CD14-positive monocyte (primary cell): ENCODE results near the gene CTNNA2. TPM values are rescaled to one million over a fixed set of nuclear protein-coding genes. Genes with fewer than 3 reads are reported as not detected.

Experiments
- DNase-seq, 3 donors: peaks; one replicate each; pipeline ENCODE4 v3.0.0-alpha.2; 2011 to 2022
- H2AFZ ChIP-seq: 2 replicates; pipeline ENCODE4 v1.6.0; 2012; ENCODE audit warnings: mild to moderate bottlenecking, low read depth, low read length, inconsistent platforms; ENCODE audit not compliant: insufficient read depth, poor library complexity, severe bottlenecking
- H3K27ac ChIP-seq, 2 donors: 1 replicate in 1 of 2; 2 replicates in 1 of 2; pipeline ENCODE4 v1.5.1; 2012 to 2013; ENCODE audit warnings: low read length in 2 of 2, control low read depth in 1 of 2, inconsistent platforms in 1 of 2, low read depth in 1 of 2, mild to moderate bottlenecking in 1 of 2
- H3K27me3 ChIP-seq, 2 donors: one replicate each; pipeline versions ENCODE4 v1.6.0 to v1.6.1; 2011 to 2013; ENCODE audit warnings: low read length in 2 of 2; ENCODE audit not compliant: control insufficient read depth in 2 of 2, insufficient read depth in 2 of 2
- H3K36me3 ChIP-seq, 2 donors: replicated peaks in 1 of 2; 1 replicate in 1 of 2; 2 replicates in 1 of 2; pipeline versions ENCODE4 v1.5.1 to v1.6.1; 2012 to 2013; ENCODE audit warnings: low read length in 2 of 2, control low read depth in 1 of 2, inconsistent platforms in 1 of 2, mild to moderate bottlenecking in 1 of 2; ENCODE audit not compliant: insufficient read depth in 2 of 2, control insufficient read depth in 1 of 2
- H3K4me1 ChIP-seq, 2 donors: 1 replicate in 1 of 2; 2 replicates in 1 of 2; pipeline versions ENCODE4 v1.5.1 to v1.6.1; 2012 to 2013; ENCODE audit warnings: low read length in 2 of 2, control low read depth in 1 of 2, inconsistent platforms in 1 of 2, mild to moderate bottlenecking in 1 of 2, moderate library complexity in 1 of 2; ENCODE audit not compliant: insufficient read depth in 2 of 2, control insufficient read depth in 1 of 2
- H3K4me2 ChIP-seq: replicated peaks from 2 replicates; pipeline ENCODE3; 2012; ENCODE audit warnings: low read length, moderate library complexity, mild to moderate bottlenecking; ENCODE audit not compliant: poor library complexity, severe bottlenecking; ENCODE audit errors: extremely low read depth
- H3K4me3 ChIP-seq, 3 experiments: fragments of 200-600 bp in 1 of 3; sonication (generic) in 1 of 3; replicated peaks in 1 of 3; 1 replicate in 2 of 3; 2 replicates in 1 of 3; pipeline ENCODE4 v1.5.1; 2011 to 2013; ENCODE audit warnings: low read length in 3 of 3, mild to moderate bottlenecking in 3 of 3, control low read depth in 2 of 3, low read depth in 2 of 3, inconsistent platforms in 1 of 3, moderate library complexity in 1 of 3
- H3K79me2 ChIP-seq: 2 replicates; pipeline ENCODE4 v1.6.0; 2012; ENCODE audit warnings: mild to moderate bottlenecking, control low read depth, inconsistent platforms, low read length, moderate library complexity; ENCODE audit not compliant: insufficient read depth
- H3K9ac ChIP-seq: 2 replicates; pipeline ENCODE4 v1.6.0; 2017; ENCODE audit warnings: low read length, mild to moderate bottlenecking; ENCODE audit not compliant: insufficient read depth, poor library complexity, severe bottlenecking
- H3K9me3 ChIP-seq, 2 donors: replicated peaks in 1 of 2; 1 replicate in 1 of 2; 2 replicates in 1 of 2; pipeline versions ENCODE4 v1.5.1 to v1.6.1; 2012 to 2013; ENCODE audit warnings: low read length in 2 of 2, control low read depth in 1 of 2; ENCODE audit not compliant: control insufficient read depth in 1 of 2, insufficient read depth in 1 of 2
- H4K20me1 ChIP-seq: 2 replicates; pipeline ENCODE4 v1.6.0; 2012; ENCODE audit warnings: mild to moderate bottlenecking, low read length, control low read depth, moderate library complexity; ENCODE audit not compliant: insufficient read depth
- H3K27ac Mint-ChIP-seq, 7 donors: one replicate each; pipeline ENCODE4 v1.8.0; 2020; ENCODE audit warnings: mild to moderate bottlenecking in 7 of 7, mixed read lengths in 7 of 7, moderate library complexity in 6 of 7, inconsistent platforms in 2 of 7
- H3K27me3 Mint-ChIP-seq, 3 donors: one replicate each; pipeline ENCODE4 v1.8.0; 2021 to 2022; ENCODE audit warnings: low read depth in 3 of 3, mild to moderate bottlenecking in 3 of 3, mixed read lengths in 3 of 3, moderate library complexity in 3 of 3, inconsistent platforms in 1 of 3
- H3K36me3 Mint-ChIP-seq, 2 donors: one replicate each; pipeline ENCODE4 v1.8.0; 2020; ENCODE audit warnings: mixed read lengths in 2 of 2, inconsistent platforms in 1 of 2, mild to moderate bottlenecking in 1 of 2
- H3K4me1 Mint-ChIP-seq: one replicate; pipeline ENCODE4 v1.8.0; 2020; ENCODE audit warnings: mild to moderate bottlenecking, mixed read lengths
- H3K4me3 Mint-ChIP-seq, 2 donors: one replicate each; pipeline ENCODE4 v1.8.0; 2020; ENCODE audit warnings: mild to moderate bottlenecking in 2 of 2, mixed read lengths in 2 of 2, moderate library complexity in 1 of 2
- H3K9me3 Mint-ChIP-seq, 7 donors: one replicate each; pipeline ENCODE4 v1.8.0; 2020 to 2022; ENCODE audit warnings: mixed read lengths in 7 of 7, mild to moderate bottlenecking in 6 of 7, moderate library complexity in 6 of 7, inconsistent platforms in 2 of 7
- WGBS: methylation state at CpG from one replicate; pipeline ENCODE4 v1.1.5; 2013; ENCODE audit warnings: missing lambda C conversion rate; ENCODE audit not compliant: insufficient coverage; 5-methylcytosine and 5-hydroxymethylcytosine counted together
- intact Hi-C, 2 donors: fragments of 100-400 bp; cut with micrococcal nuclease; formaldehyde crosslinking; loops; one replicate each; pipeline versions ENCODE4 v1.15.0 to v1.15.1; 2023
- polyA plus RNA-seq, 3 donors: library from polyadenylated mRNA; depleted of rRNA in 1 of 3; unstranded in 2 of 3; stranded (reverse) in 1 of 3; fragments of 300-500 nt in 2 of 3; fragments of >200 nt in 1 of 3; fragmentation: Illumina TruSeq in 2 of 3; gene quantifications; 1 replicate in 2 of 3; 2 replicates in 1 of 3; pipeline ENCODE4 v1.2.3, GENCODE V29; 2012 to 2021
- TF ChIP-seq, protein P1 (sequence below): fragments of 200-600 bp; IDR thresholded peaks from one replicate; pipeline ENCODE4 v1.8.0; 2022; ENCODE audit warnings: antibody characterized with exemption, mild to moderate bottlenecking

The CTNNA2 gene
- polyA plus RNA-seq, 3 donors: not detected

DNA sequence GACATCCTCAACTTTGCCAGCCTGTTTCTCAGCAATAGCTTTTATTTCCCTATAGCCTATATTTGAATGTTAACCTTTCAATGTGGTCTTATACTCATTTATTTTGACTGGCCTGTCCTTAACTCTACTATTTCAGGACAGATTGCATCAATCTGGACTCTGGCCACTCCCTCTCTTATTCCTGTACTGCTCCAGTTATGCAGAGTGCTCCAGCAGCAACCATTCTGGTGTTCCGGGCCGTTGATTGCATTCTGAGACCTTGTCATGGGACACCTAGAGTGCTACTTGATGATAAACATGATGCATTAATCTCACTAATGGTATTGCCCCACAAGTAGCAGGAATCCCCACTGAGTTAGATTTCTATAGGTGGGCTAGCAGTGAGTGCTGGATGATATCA lies 428.3 kb downstream of the CTNNA2 start:
- WGBS: no CpG with 5 or more reads among the region's 2 CpGs
- peaks cover 0 to 4% (median 3%) of the 10 kb centered on the region in 3 donors for H3K27me3 Mint-ChIP-seq
- no peak overlapping the region for H3K4me3 Mint-ChIP-seq
- H3K36me3 ChIP-seq: no peaks in the 10 kb centered on the region
- DNase-seq: no peak
- no peak overlapping the region for H2AFZ ChIP-seq
- H3K4me1 ChIP-seq: no peaks in the 10 kb centered on the region
- H3K27ac ChIP-seq: no peak overlapping the region
- H3K4me3 ChIP-seq: no peak overlapping the region
- H3K4me1 Mint-ChIP-seq: no peaks in the 10 kb centered on the region
- H3K36me3 Mint-ChIP-seq: no peaks in the 10 kb centered on the region
- no peaks in the 10 kb centered on the region for H3K79me2 ChIP-seq
- H3K9me3 ChIP-seq: no peaks in the 10 kb centered on the region
- H3K9ac ChIP-seq: no peak overlapping the region
- H3K27me3 ChIP-seq: no peaks in the 10 kb centered on the region
- intact Hi-C loops: no loop called here
- TF ChIP-seq, protein P1, sequence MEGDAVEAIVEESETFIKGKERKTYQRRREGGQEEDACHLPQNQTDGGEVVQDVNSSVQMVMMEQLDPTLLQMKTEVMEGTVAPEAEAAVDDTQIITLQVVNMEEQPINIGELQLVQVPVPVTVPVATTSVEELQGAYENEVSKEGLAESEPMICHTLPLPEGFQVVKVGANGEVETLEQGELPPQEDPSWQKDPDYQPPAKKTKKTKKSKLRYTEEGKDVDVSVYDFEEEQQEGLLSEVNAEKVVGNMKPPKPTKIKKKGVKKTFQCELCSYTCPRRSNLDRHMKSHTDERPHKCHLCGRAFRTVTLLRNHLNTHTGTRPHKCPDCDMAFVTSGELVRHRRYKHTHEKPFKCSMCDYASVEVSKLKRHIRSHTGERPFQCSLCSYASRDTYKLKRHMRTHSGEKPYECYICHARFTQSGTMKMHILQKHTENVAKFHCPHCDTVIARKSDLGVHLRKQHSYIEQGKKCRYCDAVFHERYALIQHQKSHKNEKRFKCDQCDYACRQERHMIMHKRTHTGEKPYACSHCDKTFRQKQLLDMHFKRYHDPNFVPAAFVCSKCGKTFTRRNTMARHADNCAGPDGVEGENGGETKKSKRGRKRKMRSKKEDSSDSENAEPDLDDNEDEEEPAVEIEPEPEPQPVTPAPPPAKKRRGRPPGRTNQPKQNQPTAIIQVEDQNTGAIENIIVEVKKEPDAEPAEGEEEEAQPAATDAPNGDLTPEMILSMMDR: no peak
- H3K27ac Mint-ChIP-seq: no peak overlapping the region
- H3K9me3 Mint-ChIP-seq: no peaks in the 10 kb centered on the region
- H4K20me1 ChIP-seq: no peaks in the 10 kb centered on the region
- H3K4me2 ChIP-seq: no peak overlapping the region

DNA sequence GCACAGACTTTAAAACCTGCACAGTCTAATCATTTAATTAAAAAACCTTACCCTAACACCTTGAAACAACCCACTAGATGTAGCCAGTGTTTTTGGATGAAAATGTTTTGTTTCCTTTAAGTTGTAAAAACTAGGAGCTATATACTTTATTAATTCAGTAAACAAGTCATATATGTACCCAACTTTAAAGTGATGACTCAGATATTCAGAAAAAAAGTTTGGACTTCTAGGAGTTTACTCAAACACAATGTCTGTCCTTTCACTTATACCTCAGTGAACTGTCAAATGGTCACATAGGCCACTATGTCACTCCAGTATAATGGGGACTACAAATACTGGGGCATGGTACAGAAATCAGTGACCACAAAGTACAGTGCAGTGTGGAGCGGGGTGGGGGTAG lies 431.4 kb downstream of the CTNNA2 start:
- Histone ChIP-seq H3K4me1 (no peaks in the 10 kb centered on the region), H3K27me3 (no peaks in the 10 kb centered on the region), H4K20me1 (no peaks in the 10 kb centered on the region), H3K9ac (no peak overlapping the region), H2AFZ (no peak overlapping the region), H3K36me3 (no peaks in the 10 kb centered on the region), H3K4me3 (no peak overlapping the region), H3K9me3 (no peaks in the 10 kb centered on the region), H3K4me2 (no peak overlapping the region), H3K79me2 (no peaks in the 10 kb centered on the region), H3K27ac (no peak overlapping the region)
- Mint-ChIP-seq H3K4me1 (no peaks in the 10 kb centered on the region), H3K27ac (no peak overlapping the region), H3K27me3 (peaks cover 0 to 3% (median 0%) of the 10 kb centered on the region in 3 donors), H3K9me3 (no peaks in the 10 kb centered on the region), H3K36me3 (no peaks in the 10 kb centered on the region), H3K4me3 (no peak overlapping the region)
- 83% methylated on average over 1 of the region's 1 CpG for WGBS
- TF ChIP-seq, protein P1: no peak
- no peak for DNase-seq
- intact Hi-C loops: no loop called here
